Neural cell (in vitro differentiated cells): ENCODE results near the gene MYF5.

Source experiments
- EZH2 ChIP-seq: fragments of 200-600, 300-800 bp; shearing (Covaris generic), sonication (generic); IDR thresholded peaks from 2 replicates; pipeline ENCODE4 v1.6.1; 2014; ENCODE audit warnings: antibody characterized with exemption, low read length, borderline replicate concordance, mild to moderate bottlenecking; ENCODE audit not compliant: insufficient read depth, poor library complexity, severe bottlenecking
- POLR2AphosphoS5 ChIP-seq: IDR thresholded peaks from 2 replicates; pipeline ENCODE4 v1.6.1; 2012
- SMC3 ChIP-seq: fragments of 450-650 bp; conservative IDR thresholded peaks from 2 replicates; pipeline ENCODE4 v1.6.1; 2014; ENCODE audit warnings: antibody characterized with exemption, mild to moderate bottlenecking, moderate library complexity; ENCODE audit not compliant: poor library complexity
- TAF1 ChIP-seq: IDR thresholded peaks from 2 replicates; pipeline ENCODE4 v1.6.1; 2012; ENCODE audit warnings: low read depth
- TF ChIP-seq, protein P1 (sequence below): fragments of 450-650 bp; IDR thresholded peaks from 2 replicates; pipeline ENCODE4 v1.5.1; 2014; ENCODE audit warnings: antibody characterized with exemption, mild to moderate bottlenecking, moderate library complexity; ENCODE audit not compliant: poor library complexity, severe bottlenecking
- TF ChIP-seq, protein P2 (sequence below): IDR thresholded peaks from 2 replicates; pipeline ENCODE4 v1.6.1; 2012; ENCODE audit warnings: borderline replicate concordance

DNA sequence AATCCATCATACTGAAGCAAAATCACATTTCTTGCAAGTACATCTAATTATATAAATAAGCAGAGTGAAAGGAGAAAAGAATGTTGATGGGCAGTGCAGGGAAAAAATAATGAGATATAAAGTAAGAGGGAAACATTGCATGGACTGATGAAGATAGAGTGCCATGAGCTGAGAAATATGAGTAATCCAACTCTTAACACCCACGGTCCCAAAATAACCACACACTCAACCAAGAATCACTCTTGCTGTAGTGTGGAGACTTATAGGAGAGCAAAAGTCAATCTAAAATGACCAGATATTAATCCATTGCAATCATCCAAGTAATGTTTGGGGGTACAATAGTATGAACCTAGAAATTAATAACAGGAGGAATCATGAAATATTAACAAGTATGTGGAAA, 40.2 kb downstream of the MYF5 start:
- TF ChIP-seq, protein P1, sequence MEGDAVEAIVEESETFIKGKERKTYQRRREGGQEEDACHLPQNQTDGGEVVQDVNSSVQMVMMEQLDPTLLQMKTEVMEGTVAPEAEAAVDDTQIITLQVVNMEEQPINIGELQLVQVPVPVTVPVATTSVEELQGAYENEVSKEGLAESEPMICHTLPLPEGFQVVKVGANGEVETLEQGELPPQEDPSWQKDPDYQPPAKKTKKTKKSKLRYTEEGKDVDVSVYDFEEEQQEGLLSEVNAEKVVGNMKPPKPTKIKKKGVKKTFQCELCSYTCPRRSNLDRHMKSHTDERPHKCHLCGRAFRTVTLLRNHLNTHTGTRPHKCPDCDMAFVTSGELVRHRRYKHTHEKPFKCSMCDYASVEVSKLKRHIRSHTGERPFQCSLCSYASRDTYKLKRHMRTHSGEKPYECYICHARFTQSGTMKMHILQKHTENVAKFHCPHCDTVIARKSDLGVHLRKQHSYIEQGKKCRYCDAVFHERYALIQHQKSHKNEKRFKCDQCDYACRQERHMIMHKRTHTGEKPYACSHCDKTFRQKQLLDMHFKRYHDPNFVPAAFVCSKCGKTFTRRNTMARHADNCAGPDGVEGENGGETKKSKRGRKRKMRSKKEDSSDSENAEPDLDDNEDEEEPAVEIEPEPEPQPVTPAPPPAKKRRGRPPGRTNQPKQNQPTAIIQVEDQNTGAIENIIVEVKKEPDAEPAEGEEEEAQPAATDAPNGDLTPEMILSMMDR: no peak
- no peak for TF ChIP-seq EZH2
- TF ChIP-seq, protein P2, sequence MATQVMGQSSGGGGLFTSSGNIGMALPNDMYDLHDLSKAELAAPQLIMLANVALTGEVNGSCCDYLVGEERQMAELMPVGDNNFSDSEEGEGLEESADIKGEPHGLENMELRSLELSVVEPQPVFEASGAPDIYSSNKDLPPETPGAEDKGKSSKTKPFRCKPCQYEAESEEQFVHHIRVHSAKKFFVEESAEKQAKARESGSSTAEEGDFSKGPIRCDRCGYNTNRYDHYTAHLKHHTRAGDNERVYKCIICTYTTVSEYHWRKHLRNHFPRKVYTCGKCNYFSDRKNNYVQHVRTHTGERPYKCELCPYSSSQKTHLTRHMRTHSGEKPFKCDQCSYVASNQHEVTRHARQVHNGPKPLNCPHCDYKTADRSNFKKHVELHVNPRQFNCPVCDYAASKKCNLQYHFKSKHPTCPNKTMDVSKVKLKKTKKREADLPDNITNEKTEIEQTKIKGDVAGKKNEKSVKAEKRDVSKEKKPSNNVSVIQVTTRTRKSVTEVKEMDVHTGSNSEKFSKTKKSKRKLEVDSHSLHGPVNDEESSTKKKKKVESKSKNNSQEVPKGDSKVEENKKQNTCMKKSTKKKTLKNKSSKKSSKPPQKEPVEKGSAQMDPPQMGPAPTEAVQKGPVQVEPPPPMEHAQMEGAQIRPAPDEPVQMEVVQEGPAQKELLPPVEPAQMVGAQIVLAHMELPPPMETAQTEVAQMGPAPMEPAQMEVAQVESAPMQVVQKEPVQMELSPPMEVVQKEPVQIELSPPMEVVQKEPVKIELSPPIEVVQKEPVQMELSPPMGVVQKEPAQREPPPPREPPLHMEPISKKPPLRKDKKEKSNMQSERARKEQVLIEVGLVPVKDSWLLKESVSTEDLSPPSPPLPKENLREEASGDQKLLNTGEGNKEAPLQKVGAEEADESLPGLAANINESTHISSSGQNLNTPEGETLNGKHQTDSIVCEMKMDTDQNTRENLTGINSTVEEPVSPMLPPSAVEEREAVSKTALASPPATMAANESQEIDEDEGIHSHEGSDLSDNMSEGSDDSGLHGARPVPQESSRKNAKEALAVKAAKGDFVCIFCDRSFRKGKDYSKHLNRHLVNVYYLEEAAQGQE: no peak
- TF ChIP-seq TAF1: no peak
- TF ChIP-seq SMC3: no peak
- no peak for TF ChIP-seq POLR2AphosphoS5
